Anterior cingulate cortex (tissue), 58 donors: Measurements from ENCODE around the gene RXFP3.

ENCODE experiments used
- DNase-seq, 58 donors: peaks; one replicate each; lab custom pipeline; 2025; lab: John Stamatoyannopoulos, UW

RXFP3 gene

DNA sequence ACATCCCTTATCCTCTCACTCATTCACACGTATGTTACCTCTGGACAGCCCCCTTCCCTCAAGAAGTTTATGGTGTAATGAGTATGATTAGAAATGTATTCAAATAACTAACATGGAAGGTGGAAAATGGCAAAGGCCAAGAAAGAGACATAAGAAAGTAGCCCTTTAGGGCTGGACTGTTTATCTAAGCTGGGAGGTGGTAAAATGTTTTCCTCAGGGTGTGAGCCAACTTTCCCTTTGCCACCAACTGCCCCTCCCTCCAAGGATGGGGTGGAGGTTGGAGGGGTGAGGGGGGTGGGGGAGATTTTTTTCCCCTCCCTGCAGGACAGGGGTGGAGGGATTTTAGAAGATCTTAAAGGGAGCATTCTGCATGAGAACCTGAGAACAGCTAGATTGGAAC, 40.1 kb downstream of the RXFP3 start:
- no peak for DNase-seq

DNA sequence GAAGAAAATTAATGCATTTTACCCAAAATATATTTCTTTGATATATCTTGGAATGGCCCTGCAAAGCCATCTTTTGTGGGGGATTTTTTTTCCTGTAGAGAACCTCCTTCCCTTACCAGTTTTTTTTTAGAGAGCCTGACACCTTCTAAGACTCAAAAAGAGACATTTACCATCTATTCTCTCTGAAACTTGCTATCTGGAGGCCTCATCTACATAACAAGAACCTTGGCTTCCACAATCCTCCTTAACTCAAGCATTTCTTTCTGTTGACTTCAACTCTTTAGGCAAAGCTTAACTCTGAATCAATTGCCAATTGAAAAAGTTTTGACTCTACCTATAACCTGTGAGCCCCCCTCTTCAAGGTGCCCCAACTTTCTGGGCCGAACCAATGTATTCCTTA, 42.1 kb downstream of the RXFP3 start:
- DNase-seq: no peak

DNA sequence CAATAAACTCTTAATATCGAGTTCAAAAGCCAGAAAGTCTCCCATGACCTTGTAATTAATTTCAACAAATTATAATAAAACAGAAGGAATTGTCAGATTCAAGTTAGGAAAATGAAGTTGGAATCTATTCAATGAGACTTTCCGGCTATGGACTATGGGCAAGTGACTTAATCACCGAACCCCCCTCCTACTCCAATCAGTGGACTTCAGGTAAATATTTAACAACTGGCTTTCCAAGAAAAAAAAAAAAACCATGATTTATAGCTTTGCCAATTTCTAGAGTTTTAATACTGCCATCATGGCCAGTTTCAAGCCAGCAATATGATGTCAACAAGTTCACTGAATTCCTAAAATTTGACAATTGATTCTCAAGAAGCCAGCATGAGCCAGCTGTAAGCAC, 43.8 kb downstream of the RXFP3 start:
- DNase-seq: no peak

DNA sequence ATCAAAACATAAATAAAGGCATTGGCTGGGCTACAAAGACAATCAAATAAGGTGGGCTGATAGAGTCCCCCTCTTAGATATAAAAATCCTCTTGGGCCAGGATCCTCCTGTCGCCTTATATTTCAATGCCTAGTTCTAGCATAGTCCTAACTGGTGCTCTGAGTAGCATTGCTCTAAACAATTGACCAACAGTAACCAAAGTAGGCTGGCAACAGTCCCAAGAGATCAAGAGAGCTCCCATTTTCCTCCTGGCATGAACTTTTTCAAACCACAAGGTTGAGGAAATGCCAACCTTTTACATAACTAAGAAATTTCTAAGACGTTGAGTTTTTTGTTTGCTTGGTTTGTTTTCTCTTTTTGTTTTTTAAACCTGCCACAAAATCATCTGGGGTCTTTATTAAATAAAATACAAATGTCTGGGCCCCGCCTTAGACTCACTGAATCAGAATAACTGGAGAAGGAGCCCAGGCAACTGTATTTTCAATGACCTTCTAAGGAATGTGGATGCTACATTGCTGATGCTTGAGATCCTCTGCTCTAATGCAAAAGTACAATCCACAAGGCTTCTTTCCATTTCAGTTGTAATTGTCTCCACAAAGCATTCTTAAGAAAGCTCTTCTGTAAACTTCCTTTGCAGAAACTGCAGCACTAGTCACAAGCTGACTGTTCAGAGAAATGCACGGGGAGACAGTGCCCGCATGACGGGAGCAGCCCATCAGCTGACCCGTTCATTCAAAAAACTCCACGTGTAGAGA, 45.4 kb downstream of the RXFP3 start:
- no peak for DNase-seq

DNA sequence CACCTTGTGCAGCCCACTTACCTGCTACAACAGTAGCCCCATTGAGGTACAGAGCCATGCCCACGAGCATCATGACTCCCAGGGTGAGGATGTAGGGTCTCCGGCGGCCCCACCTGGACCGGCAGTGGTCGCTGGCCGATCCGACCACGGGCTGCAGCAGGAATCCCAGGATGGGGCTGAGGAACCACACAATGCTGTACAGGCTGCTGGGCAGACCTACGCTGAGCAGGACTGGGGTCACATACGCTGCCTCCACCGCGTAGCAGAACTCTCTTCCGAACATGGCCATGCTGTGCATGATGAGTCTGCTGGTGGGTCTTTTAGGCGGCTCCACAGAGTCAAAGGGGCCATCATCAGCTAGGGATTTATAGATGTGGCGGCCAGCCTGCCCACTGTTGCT, 48.0 kb downstream of the RXFP3 start:
- no peak for DNase-seq

DNA sequence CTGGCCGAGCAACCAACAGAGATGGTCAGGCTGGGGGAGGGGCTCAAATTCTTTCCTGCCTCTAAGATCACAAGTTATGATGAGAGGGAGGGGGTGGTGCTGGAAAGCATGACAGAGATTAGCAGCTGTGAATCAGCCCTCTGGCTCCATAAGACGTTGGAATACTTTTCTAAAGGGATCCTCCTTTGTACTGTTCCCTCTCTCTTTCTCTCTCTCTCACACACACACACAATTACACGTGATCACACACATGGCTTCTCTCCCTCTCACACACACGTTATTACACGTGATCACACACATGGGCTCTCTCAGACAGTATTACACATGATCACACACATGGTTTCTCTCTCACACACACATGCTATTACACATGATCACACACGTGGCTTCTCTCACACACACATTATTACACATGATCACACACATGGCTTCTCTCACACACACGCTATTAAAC, 48.5 kb downstream of the RXFP3 start, which contains the start of gene SLC45A2:
Gene SLC45A2, minus strand, starts transcription at position 23 of the 454 bp plus-strand sequence. CDS start 110 bp downstream, outside the sequence.
- no peak for DNase-seq

DNA sequence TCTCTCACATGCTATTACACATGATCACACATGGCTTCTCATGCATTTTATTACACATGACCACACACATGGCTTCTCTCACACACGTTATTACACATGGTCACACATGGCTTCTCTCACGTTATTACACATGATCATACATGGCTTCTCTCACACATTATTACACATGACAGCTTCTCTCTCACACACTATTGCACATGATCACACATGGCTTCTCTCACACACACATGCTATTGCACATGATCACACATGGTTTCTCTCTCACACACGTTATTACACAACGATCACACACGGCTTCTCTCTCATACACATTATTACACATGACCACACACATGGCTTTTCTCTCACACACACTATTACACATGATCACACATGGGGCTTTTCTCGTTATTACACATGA, 49.3 kb downstream of the RXFP3 start:
- no peak for DNase-seq
